ENCODE measurements around the gene STARD10. TPM values are rescaled to one million over a fixed set of nuclear protein-coding genes. Genes with fewer than 3 reads are reported as not detected.

Gene STARD10
- total and polyA plus RNA-seq, 2 experiments from 2014 or later: 16.6 to 20.5 TPM

- Histone ChIP-seq H3K9me2 (ENCODE audit: insufficient read depth) (no peaks in the 10 kb centered on the region), H3K27ac (ENCODE audit: low read depth) (no peak overlapping the region), H3F3A (replicated peaks; ENCODE audit: low read depth) (0 out of 2 replicates have a peak, but pooled peaks cover 3% of the 10 kb centered on the region), H4K20me1 (replicated peaks; ENCODE audit: insufficient read depth) (peaks cover 17% of the 10 kb centered on the region), H3K4me3 (no peak overlapping the region), H3K4me1 (ENCODE audit: insufficient read depth) (peaks cover 22% of the 10 kb centered on the region), H3K79me2 (replicated peaks; ENCODE audit: insufficient read depth) (no peaks in the 10 kb centered on the region; the same call in 1 of the 2 replicates), H3K27me3 (ENCODE audit: insufficient read depth) (no peaks in the 10 kb centered on the region), H2AFZ (no peak overlapping the region), H3K4me2 (no peak overlapping the region), H3K36me3 (ENCODE audit: insufficient read depth) (no peaks in the 10 kb centered on the region; the same call in 1 of the 2 replicates)
- H3K9me3 Mint-ChIP-seq: no peaks in the 10 kb centered on the region; the same call in 2 of the 3 replicates
- H3K36me3 Mint-ChIP-seq (ENCODE audit: low read depth): peaks cover 39% of the 10 kb centered on the region
- TF ChIP-seq EZH2 (IDR thresholded peaks at IDR 0.05; ENCODE audit: low read depth, unreplicated experiment) (no peak), ZNF331 (CRISPR knock-in tag; IDR thresholded peaks at IDR 0.05; ENCODE audit: low read depth) (no peak), EZH2phosphoT487 (IDR thresholded peaks at IDR 0.05; ENCODE audit: unreplicated experiment) (no peak), STAT1 (IDR thresholded peaks at IDR 0.05; ENCODE audit: unreplicated experiment) (no peak), NANOG (IDR thresholded peaks at IDR 0.05; ENCODE audit: borderline replicate concordance) (no peak), REST (IDR thresholded peaks at IDR 0.05; ENCODE audit: unreplicated experiment) (no peak), POLR2AphosphoS5 (IDR thresholded peaks at IDR 0.05; ENCODE audit: low read depth) (no peak), CREB1 (CRISPR knock-in tag; IDR thresholded peaks at IDR 0.05; ENCODE audit: low read depth) (no peak), JUNB (IDR thresholded peaks at IDR 0.05; ENCODE audit: unreplicated experiment) (no peak), ETS1 (IDR thresholded peaks at IDR 0.05) (no peak), CTCF (conservative IDR thresholded peaks at IDR 0.05; ENCODE audit: low read depth in 2 of 2) (no peak), ZNF114 (CRISPR knock-in tag; IDR thresholded peaks at IDR 0.05) (no peak)
- TF ChIP-seq, protein P1, sequence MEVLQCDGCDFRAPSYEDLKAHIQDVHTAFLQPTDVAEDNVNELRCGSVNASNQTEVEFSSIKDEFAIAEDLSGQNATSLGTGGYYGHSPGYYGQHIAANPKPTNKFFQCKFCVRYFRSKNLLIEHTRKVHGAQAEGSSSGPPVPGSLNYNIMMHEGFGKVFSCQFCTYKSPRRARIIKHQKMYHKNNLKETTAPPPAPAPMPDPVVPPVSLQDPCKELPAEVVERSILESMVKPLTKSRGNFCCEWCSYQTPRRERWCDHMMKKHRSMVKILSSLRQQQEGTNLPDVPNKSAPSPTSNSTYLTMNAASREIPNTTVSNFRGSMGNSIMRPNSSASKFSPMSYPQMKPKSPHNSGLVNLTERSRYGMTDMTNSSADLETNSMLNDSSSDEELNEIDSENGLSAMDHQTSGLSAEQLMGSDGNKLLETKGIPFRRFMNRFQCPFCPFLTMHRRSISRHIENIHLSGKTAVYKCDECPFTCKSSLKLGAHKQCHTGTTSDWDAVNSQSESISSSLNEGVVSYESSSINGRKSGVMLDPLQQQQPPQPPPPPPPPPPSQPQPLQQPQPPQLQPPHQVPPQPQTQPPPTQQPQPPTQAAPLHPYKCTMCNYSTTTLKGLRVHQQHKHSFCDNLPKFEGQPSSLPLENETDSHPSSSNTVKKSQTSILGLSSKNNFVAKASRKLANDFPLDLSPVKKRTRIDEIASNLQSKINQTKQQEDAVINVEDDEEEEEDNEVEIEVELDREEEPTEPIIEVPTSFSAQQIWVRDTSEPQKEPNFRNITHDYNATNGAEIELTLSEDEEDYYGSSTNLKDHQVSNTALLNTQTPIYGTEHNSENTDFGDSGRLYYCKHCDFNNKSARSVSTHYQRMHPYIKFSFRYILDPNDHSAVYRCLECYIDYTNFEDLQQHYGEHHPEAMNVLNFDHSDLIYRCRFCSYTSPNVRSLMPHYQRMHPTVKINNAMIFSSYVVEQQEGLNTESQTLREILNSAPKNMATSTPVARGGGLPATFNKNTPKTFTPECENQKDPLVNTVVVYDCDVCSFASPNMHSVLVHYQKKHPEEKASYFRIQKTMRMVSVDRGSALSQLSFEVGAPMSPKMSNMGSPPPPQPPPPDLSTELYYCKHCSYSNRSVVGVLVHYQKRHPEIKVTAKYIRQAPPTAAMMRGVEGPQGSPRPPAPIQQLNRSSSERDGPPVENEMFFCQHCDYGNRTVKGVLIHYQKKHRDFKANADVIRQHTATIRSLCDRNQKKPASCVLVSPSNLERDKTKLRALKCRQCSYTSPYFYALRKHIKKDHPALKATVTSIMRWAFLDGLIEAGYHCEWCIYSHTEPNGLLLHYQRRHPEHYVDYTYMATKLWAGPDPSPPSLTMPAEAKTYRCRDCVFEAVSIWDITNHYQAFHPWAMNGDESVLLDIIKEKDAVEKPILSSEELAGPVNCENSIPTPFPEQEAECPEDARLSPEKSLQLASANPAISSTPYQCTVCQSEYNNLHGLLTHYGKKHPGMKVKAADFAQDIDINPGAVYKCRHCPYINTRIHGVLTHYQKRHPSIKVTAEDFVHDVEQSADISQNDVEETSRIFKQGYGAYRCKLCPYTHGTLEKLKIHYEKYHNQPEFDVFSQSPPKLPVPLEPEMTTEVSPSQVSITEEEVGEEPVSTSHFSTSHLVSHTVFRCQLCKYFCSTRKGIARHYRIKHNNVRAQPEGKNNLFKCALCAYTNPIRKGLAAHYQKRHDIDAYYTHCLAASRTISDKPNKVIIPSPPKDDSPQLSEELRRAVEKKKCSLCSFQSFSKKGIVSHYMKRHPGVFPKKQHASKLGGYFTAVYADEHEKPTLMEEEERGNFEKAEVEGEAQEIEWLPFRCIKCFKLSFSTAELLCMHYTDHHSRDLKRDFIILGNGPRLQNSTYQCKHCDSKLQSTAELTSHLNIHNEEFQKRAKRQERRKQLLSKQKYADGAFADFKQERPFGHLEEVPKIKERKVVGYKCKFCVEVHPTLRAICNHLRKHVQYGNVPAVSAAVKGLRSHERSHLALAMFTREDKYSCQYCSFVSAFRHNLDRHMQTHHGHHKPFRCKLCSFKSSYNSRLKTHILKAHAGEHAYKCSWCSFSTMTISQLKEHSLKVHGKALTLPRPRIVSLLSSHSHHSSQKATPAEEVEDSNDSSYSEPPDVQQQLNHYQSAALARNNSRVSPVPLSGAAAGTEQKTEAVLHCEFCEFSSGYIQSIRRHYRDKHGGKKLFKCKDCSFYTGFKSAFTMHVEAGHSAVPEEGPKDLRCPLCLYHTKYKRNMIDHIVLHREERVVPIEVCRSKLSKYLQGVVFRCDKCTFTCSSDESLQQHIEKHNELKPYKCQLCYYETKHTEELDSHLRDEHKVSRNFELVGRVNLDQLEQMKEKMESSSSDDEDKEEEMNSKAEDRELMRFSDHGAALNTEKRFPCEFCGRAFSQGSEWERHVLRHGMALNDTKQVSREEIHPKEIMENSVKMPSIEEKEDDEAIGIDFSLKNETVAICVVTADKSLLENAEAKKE (CRISPR knock-in tag; IDR thresholded peaks at IDR 0.05): no peak
- peaks cover 14% of the 10 kb centered on the region for H3K27me3 Mint-ChIP-seq (ENCODE audit: insufficient read depth, low read depth, poor library complexity)
- DNase-seq (ENCODE audit: low spot score) (no peak), ATAC-seq (no peak)
- no peak overlapping the region for H3K4me3 Mint-ChIP-seq
- H3K27ac Mint-ChIP-seq: no peak overlapping the region
- peaks cover 49% of the 10 kb centered on the region for H3K4me1 Mint-ChIP-seq
Observed at GRCh38 chr11:72709478-72710238, 84.2 kb downstream of the STARD10 start.

Data from GM23338 (cell line).